Esophagus squamous epithelium (tissue), 5 donors: ENCODE measurements around the gene PLD4. TPM values are rescaled to one million over a fixed set of nuclear protein-coding genes. Genes with fewer than 3 reads are reported as not detected.

Source experiments
- DNase-seq: peaks from one replicate; lab custom pipeline; 2025; lab: John Stamatoyannopoulos, UW
- H3K27ac ChIP-seq, 4 donors: fragments of 200-600 bp; sonication (generic); one replicate each; pipeline ENCODE4 v1.5.1; 2016 to 2019; ENCODE audit warnings: mild to moderate bottlenecking in 1 of 4
- H3K27me3 ChIP-seq, 4 donors: fragments of 200-600 bp; sonication (generic); 1 replicate in 3 of 4; 2 replicates in 1 of 4; pipeline versions ENCODE4 v1.5.1 to v1.6.0; 2017 to 2021; ENCODE audit warnings: antibody characterized with exemption in 1 of 4
- H3K36me3 ChIP-seq, 3 donors: fragments of 200-600 bp; sonication (generic); one replicate each; pipeline ENCODE4 v1.5.1; 2016 to 2019
- H3K4me1 ChIP-seq, 3 donors: fragments of 200-600 bp; sonication (generic); one replicate each; pipeline ENCODE4 v1.5.1; 2017 to 2019
- H3K4me3 ChIP-seq, 4 donors: fragments of 200-600 bp; sonication (generic); 1 replicate in 3 of 4; 2 replicates in 1 of 4; pipeline ENCODE4 v1.5.1; 2016 to 2019; ENCODE audit warnings: mild to moderate bottlenecking in 2 of 4, moderate library complexity in 1 of 4
- H3K9me3 ChIP-seq, 3 donors: fragments of 200-600 bp; sonication (generic); one replicate each; pipeline ENCODE4 v1.5.1; 2016 to 2019
- POLR2A ChIP-seq, 4 donors: fragments of 450-650 bp; IDR thresholded peaks; one replicate each; pipeline ENCODE4 v1.6.1; 2017; ENCODE audit warnings: antibody characterized with exemption in 4 of 4, mild to moderate bottlenecking in 4 of 4, moderate library complexity in 3 of 4
- WGBS, 2 donors: methylation state at CpG; one replicate each; pipeline ENCODE4 v1.1.5; 2018; 5-methylcytosine and 5-hydroxymethylcytosine counted together
- intact Hi-C: fragments of 100-400 bp; cut with DNase I; formaldehyde crosslinking; loops from one replicate; pipeline ENCODE4 v1.15.0; 2022
- total RNA-seq, 4 donors: library from RNA; depleted of rRNA; stranded (reverse); fragments of >200 nt; gene quantifications; one replicate each; pipeline ENCODE4 v1.1.0, GENCODE V29; 2016
- TF ChIP-seq, protein P1 (sequence below), 6 experiments: fragments of 450-650 bp in 4 of 6; fragments of 200-600 bp in 2 of 6; sonication (generic) in 2 of 6; IDR thresholded peaks; one replicate each; pipeline ENCODE4 v1.5.1; 2016 to 2019; ENCODE audit warnings: antibody characterized with exemption in 6 of 6, mild to moderate bottlenecking in 4 of 6, moderate library complexity in 4 of 6
- donor health status: DM: yes; HTN: yes; CAD: no.

The PLD4 gene
- total RNA-seq, 4 donors from 2014 or later = 0.18 to 0.95 (median 0.64) TPM

DNA sequence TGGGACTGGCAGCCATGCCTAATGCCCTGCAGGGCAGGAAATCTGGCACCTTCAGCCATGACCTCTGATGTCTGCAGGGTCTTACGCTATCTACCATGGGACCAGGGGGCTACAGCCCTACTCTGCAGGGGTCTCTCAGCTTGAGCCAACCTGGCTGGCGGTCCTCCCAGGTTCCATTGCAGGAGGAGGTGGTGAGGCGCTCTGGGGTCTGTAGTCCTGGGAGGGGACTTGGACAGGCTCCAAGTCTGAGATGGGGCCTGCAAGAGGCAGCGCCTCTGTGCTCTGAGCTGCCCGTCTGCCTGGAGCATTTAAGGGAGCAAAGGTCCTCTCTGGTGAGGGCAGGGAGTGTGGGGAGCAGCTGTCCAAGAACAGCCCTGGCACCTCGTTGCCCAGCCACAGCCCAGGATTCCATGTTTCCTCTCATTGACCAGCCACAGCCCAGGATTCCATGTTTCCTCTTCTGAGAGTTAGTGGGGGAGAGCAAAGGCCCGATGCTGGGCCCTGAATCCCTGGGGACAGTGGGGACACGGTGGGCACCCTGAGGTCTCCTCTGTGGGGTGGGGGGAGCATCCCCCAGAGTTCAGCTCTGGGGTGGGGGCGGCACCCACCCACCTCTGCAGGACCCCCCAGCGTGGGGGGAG lies 655 bp downstream of the PLD4 start:
- Histone ChIP-seq H3K4me3 (no peak overlapping the region), H3K4me1 (peaks cover 0 to 8% (median 0%) of the 10 kb centered on the region in 3 donors), H3K27me3 (peaks cover 0 to 21% (median 0%) of the 10 kb centered on the region in 4 donors), H3K9me3 (no peaks in the 10 kb centered on the region), H3K36me3 (no peaks in the 10 kb centered on the region), H3K27ac (no peak overlapping the region)
- WGBS, 2 donors = 80% methylated on average over 1 of the region's 10 CpGs; no CpG with 5 or more reads in 1 of the 2 donors
- TF ChIP-seq POLR2A (IDR thresholded peaks at IDR 0.05) = no peak
- TF ChIP-seq, protein P1, sequence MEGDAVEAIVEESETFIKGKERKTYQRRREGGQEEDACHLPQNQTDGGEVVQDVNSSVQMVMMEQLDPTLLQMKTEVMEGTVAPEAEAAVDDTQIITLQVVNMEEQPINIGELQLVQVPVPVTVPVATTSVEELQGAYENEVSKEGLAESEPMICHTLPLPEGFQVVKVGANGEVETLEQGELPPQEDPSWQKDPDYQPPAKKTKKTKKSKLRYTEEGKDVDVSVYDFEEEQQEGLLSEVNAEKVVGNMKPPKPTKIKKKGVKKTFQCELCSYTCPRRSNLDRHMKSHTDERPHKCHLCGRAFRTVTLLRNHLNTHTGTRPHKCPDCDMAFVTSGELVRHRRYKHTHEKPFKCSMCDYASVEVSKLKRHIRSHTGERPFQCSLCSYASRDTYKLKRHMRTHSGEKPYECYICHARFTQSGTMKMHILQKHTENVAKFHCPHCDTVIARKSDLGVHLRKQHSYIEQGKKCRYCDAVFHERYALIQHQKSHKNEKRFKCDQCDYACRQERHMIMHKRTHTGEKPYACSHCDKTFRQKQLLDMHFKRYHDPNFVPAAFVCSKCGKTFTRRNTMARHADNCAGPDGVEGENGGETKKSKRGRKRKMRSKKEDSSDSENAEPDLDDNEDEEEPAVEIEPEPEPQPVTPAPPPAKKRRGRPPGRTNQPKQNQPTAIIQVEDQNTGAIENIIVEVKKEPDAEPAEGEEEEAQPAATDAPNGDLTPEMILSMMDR (IDR thresholded peaks at IDR 0.05) = no peak
- intact Hi-C loops = no loop called here
- DNase-seq = no peak

DNA sequence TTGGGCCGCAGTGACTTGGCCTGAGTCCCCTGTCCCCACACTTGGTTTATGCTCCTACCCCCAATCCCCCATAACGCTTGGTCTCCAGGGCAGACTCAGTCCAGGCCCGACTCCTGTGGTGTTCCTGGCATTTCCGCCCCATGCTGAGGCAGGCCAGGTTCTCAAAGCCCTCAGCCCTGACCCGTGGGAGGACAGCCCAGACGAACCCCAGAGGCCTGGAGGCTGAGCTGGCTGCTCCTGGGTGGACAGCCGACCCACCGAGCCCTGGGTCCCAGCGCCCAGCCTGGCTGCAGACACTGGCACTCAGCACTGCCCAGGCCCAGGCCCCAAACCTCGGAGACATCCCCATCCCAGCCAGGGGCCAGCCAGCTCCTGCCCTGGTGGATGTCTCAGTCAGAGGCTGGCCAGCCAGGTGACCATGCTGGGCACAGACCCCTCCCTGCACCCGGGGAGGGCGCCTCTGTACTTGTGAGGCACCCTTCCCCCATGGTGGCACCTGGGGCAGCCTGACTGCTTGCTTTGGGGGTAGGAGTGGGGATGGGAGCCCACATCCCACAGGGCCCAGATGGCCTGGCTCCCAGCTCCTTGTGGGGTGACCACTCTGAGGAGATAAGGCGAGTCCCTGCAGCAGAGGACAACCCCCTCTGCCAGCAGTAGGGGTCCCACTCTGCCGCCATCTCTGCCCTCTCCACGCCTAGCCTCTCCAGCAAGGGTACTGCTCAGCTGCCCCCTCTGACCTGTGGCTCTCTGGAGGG lies 1.4 kb downstream of the PLD4 start:
- H3K36me3 ChIP-seq = no peaks in the 10 kb centered on the region
- H3K4me1 ChIP-seq = peaks cover 0 to 8% (median 0%) of the 10 kb centered on the region in 3 donors
- DNase-seq = no peak
- TF ChIP-seq POLR2A (IDR thresholded peaks at IDR 0.05) = no peak
- TF ChIP-seq, protein P1 (IDR thresholded peaks at IDR 0.05) = no peak
- H3K4me3 ChIP-seq = no peak overlapping the region
- peaks cover 0 to 21% (median 0%) of the 10 kb centered on the region in 4 donors for H3K27me3 ChIP-seq
- H3K9me3 ChIP-seq = no peaks in the 10 kb centered on the region
- no peak overlapping the region for H3K27ac ChIP-seq
- no CpG with 5 or more reads among the region's 15 CpGs for WGBS, 2 donors
- intact Hi-C loops = no loop called here

DNA sequence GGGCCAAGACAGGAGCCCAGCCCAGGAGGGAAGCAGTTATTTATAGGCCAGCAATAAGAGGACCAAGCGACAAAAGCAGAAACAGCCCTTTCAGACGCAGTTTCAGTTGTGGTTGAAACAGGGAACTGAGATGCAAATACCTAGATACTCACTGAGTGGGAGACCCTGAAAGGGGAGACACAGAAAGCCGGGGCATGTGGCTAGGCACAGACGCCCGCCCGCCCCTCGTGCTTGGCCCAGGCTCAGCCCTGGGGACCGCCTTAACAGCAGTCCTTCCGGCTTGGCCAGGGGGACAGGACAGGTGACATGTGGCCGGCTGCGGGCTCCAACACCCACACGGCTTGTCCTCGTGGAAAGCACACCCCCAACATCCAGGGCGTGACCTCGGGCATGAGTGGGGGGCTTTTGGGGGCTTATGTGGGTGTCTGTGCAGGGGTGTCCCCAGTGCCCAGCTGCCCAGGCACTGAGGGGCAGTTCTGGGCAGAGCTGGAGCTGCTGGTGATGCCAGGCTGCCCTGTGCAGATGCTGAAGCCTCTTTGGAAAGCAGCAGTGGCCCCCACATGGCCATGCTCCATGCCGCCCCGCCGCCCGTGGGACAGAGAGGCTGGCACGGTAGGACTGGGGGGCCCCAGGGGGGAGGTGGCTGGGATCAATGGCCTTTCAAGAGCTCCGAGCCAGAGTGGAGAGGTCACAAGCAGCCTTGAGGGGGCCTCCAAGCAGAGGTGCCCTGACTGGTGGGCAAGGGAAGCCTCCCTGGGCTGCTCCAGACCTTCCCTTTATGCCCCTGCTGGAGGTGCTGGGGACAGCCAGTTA lies 2.1 kb downstream of the PLD4 start:
- Histone ChIP-seq H3K4me1 (peaks cover 0 to 12% (median 0%) of the 10 kb centered on the region in 3 donors), H3K36me3 (no peaks in the 10 kb centered on the region), H3K4me3 (no peak overlapping the region), H3K27ac (no peak overlapping the region), H3K27me3 (peaks cover 0 to 21% (median 0%) of the 10 kb centered on the region in 4 donors), H3K9me3 (no peaks in the 10 kb centered on the region)
- intact Hi-C loops = no loop called here
- DNase-seq = no peak
- WGBS, 2 donors = 80% methylated on average over 2 to 5 of the region's 21 CpGs
- TF ChIP-seq POLR2A (IDR thresholded peaks at IDR 0.05) = no peak
- TF ChIP-seq, protein P1 (IDR thresholded peaks at IDR 0.05) = no peak

DNA sequence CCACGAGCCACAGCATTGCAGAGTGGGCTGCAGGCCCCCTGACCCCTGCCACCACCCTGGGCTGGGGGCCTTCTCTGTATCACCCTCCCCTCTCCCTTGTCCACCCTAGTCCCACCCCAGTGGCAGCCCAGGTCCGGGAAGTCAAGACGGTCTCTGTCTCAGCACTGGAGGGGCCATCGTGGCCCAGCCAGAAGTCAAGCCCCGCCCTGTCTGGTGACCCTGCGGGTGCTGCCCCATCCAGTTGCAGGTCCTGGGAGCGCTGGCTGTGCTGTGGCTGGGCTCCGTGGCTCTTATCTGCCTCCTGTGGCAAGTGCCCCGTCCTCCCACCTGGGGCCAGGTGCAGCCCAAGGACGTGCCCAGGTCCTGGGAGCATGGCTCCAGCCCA lies 2.7 kb downstream of the PLD4 start:
- intact Hi-C loops = no loop called here
- Histone ChIP-seq H3K36me3 (no peaks in the 10 kb centered on the region), H3K4me1 (peaks cover 0 to 18% (median 2%) of the 10 kb centered on the region in 3 donors), H3K27me3 (peaks cover 0 to 25% (median 0%) of the 10 kb centered on the region in 4 donors), H3K27ac (no peak overlapping the region), H3K4me3 (no peak overlapping the region), H3K9me3 (no peaks in the 10 kb centered on the region)
- TF ChIP-seq, protein P1 (IDR thresholded peaks at IDR 0.05) = no peak
- TF ChIP-seq POLR2A (IDR thresholded peaks at IDR 0.05) = no peak
- no peak for DNase-seq
- WGBS, 2 donors = 14% methylated on average over 1 of the region's 10 CpGs; no CpG with 5 or more reads in 1 of the 2 donors
